Right atrium auricular region (tissue), 2 donors: Measurements from ENCODE around the gene ARHGAP31. TPM values are rescaled to one million over a fixed set of nuclear protein-coding genes. Genes with fewer than 3 reads are reported as not detected.
A peak's percentile ranks its signal among the peaks of the same experiment; 100 is the strongest.
"Not testable (repeated sequence)": the region's sequence is repeated elsewhere in the genome, so short reads cannot be mapped to it uniquely, and the experiment has no call there.

Experiments
- DNase-seq: peaks from one replicate; pipeline ENCODE4 v3.0.0-alpha.2; 2019; ENCODE audit warnings: low spot score
- H3K27ac ChIP-seq, 2 donors: fragments of 200-600 bp; sonication (generic); 1 replicate in 1 of 2; 2 replicates in 1 of 2; pipeline ENCODE4 v1.5.1; 2016 to 2019
- H3K27me3 ChIP-seq, 2 donors: fragments of 200-600 bp; sonication (generic); one replicate each; pipeline versions ENCODE4 v1.5.1 to v1.6.0; 2017 to 2019
- H3K36me3 ChIP-seq: fragments of 200-600 bp; sonication (generic); one replicate; pipeline ENCODE4 v1.5.1; 2016
- H3K4me1 ChIP-seq, 2 donors: fragments of 200-600 bp; sonication (generic); one replicate each; pipeline versions ENCODE4 v1.5.1 to v1.6.0; 2017 to 2019
- H3K4me3 ChIP-seq, 2 donors: fragments of 200-600 bp; sonication (generic); 1 replicate in 1 of 2; 2 replicates in 1 of 2; pipeline ENCODE4 v1.5.1; 2017 to 2019; ENCODE audit warnings: mild to moderate bottlenecking in 1 of 2, moderate library complexity in 1 of 2
- H3K9me3 ChIP-seq, 2 donors: fragments of 200-600 bp; sonication (generic); one replicate each; pipeline ENCODE4 v1.5.1; 2019
- CTCF ChIP-seq, 2 donors: fragments of 200-600 bp; sonication (generic); IDR thresholded peaks; one replicate each; pipeline ENCODE4 v1.5.1; 2019; ENCODE audit warnings: antibody characterized with exemption in 2 of 2
- total RNA-seq, 2 donors: library from RNA; depleted of rRNA; stranded (reverse); fragments of >200 nt; gene quantifications; one replicate each; pipeline ENCODE4 v1.1.0, GENCODE V29; 2016

ARHGAP31 gene
- total RNA-seq, 2 donors from 2014 or later, result 29.9 to 33.1 TPM

DNA sequence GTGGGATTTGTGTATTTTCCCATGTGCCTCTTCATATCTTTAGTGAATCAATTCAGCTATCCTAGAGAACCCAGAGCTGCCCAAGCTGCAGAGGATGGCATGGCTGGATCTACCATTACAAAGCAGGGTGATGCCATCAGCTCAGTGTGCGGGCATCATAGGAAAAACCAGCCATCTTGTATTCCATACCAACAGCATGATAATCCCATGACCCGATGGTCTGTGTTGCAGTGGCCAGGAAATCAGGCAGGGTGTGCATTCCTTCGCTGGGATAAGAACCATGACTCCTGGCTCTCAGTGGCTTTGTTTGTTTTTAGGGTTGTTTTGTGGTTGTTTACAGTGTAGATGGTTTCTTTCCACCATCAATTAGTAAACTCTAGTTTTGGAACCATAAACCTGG is 36.0 kb downstream of the ARHGAP31 start:
- no peak for DNase-seq
- no peak overlapping the region for H3K4me3 ChIP-seq
- H3K27ac ChIP-seq, result no peak overlapping the region
- H3K36me3 ChIP-seq, result no peaks in the 10 kb centered on the region
- H3K4me1 ChIP-seq, result peaks cover 0 to 45% of the 10 kb centered on the region in 2 donors
- H3K27me3 ChIP-seq, result no peaks in the 10 kb centered on the region
- no peak for TF ChIP-seq CTCF (IDR thresholded peaks at IDR 0.05)
- H3K9me3 ChIP-seq, result no peaks in the 10 kb centered on the region

DNA sequence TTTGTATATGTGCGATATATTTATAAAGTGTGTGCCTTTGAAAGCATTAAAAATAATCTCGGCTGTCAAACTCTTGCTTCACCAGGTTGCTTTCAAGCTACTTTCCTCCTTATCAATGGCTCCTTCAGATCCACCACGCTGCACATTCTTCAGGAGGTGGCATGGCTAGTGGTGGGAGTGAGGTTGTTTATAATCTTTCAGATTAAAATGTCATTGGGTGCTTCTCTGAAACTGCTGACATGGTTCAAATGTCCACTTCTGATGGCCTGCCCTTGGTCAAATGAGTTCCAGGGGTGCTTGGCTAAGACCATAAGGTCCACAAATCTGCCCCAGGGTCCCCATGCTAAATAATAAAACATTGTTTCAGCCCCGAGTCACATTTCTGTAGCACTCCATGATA is 36.7 kb downstream of the ARHGAP31 start:
- H3K27ac ChIP-seq, result no peak overlapping the region

DNA sequence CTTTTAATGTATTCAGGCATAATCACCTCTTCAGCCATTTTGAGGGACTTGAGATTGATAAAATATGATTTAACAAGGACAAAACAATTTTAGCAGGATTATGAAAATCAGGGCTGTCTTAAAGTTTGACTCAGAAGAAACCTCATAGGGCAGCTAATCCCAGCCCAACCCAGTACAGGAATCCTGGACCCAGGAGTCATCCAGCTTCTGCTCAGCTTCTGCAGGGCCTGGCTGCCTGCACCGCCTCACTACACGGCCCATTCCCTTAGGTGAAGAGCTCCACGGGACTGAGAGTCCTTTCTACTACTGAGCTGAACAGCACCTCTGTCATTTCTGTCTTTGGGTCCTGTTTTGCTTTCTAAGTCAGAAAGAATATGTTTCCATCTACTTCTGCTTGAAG is 37.5 kb downstream of the ARHGAP31 start:
- peaks cover 0 to 45% of the 10 kb centered on the region in 2 donors for H3K4me1 ChIP-seq
- H3K9me3 ChIP-seq, result no peaks in the 10 kb centered on the region
- no peak overlapping the region for H3K4me3 ChIP-seq
- H3K36me3 ChIP-seq, result no peaks in the 10 kb centered on the region
- DNase-seq, result no peak
- peak overlapping the region in 1 of 2 donors; percentile 52 for H3K27ac ChIP-seq
- no peaks in the 10 kb centered on the region for H3K27me3 ChIP-seq
- no peak for TF ChIP-seq CTCF (IDR thresholded peaks at IDR 0.05)

More for the DNA sequence above, 36.7 kb downstream of the ARHGAP31 start:
- no peak for TF ChIP-seq CTCF (IDR thresholded peaks at IDR 0.05)
- no peak for DNase-seq
- Histone ChIP-seq H3K27me3 (no peaks in the 10 kb centered on the region), H3K36me3 (no peaks in the 10 kb centered on the region), H3K4me3 (no peak overlapping the region), H3K9me3 (no peaks in the 10 kb centered on the region), H3K4me1 (peaks cover 0 to 45% of the 10 kb centered on the region in 2 donors)

DNA sequence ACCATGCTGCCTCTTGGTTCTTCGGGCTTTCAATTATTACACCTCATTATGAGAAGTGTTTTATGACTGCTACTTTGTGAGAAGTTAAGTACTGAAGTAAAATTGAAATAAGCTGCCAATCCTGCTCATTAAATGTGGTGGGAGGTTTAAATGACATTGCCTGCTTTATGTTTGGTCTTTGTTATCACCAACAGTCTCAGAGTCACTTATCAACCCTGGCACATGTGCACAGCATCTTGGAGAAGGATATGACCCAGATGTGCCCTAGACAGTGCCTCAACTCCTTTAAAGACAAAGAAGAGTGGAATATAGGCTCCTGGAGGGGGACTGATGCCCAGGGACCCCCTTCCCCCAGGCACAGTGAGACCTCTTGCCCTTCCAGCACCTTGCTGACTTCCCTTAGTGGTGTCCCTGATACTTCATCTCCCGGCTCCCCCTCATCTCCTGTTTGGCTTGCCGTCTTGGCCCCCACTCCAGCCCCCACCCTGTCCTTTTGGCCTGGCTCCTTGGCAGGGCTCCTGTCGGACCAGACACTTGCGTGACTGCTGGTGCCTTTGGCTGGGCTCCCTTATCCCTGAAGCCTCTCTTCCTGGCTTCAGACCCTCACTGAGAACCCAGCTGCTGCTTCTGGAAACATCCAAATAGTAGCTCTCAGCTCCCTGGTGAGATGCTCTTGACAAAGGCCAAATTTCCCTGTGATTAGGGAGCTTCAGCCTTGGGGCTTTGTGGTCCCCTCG is 39.8 kb downstream of the ARHGAP31 start:
- no peaks in the 10 kb centered on the region for H3K36me3 ChIP-seq
- peaks cover 0 to 45% of the 10 kb centered on the region in 2 donors for H3K4me1 ChIP-seq

DNA sequence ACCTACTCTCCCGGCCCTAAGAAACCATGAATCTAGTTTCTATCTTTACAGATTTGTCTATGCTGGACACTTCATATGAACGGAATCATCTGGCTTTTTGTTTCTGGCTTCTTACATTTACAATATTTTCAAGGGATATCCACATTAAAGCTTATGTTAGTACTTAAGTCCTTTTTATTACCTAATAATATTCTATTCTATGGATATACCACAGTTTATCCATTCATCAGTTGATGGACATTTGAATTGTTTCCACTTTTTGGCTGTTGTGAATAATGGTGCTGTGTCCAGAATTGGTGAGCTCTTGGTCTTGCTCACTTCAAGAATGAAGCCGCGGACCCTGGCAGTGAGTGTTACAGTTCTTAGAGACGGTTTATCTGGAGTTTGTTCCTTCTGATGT is 42.6 kb downstream of the ARHGAP31 start:
- Histone ChIP-seq H3K4me3 (no peak overlapping the region), H3K9me3 (no peaks in the 10 kb centered on the region), H3K27ac (no peak overlapping the region), H3K4me1 (peaks cover 0 to 30% of the 10 kb centered on the region in 2 donors), H3K36me3 (no peaks in the 10 kb centered on the region), H3K27me3 (no peaks in the 10 kb centered on the region)
- TF ChIP-seq CTCF (IDR thresholded peaks at IDR 0.05), result no peak
- DNase-seq, result no peak

More for the DNA sequence above, 39.8 kb downstream of the ARHGAP31 start:
- TF ChIP-seq CTCF (IDR thresholded peaks at IDR 0.05), result no peak
- H3K9me3 ChIP-seq, result no peaks in the 10 kb centered on the region
- no peak overlapping the region for H3K4me3 ChIP-seq
- peak overlapping the region; percentile 40 to 42 for H3K27ac ChIP-seq
- no peaks in the 10 kb centered on the region for H3K27me3 ChIP-seq
- no peak for DNase-seq

DNA sequence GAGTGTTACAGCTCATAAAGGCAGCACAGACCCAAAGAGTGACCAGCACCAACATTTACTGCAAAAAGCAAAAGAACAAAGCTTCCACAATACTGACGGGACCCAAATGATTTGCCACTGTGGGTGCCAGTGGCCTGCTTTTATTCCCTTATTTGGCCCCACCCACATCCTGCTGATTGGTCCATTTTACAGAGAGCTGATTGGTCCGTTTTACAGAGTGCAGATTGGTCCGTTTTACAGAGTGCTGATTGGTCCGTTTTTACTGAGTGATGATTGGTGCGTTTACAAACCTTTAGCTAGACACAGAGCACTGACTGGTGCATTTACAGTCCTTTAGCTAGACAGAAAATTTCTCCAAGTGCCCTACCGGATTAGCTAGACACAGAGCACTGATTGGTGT is 43.2 kb downstream of the ARHGAP31 start:
- not testable (repeated sequence) for H3K9me3 ChIP-seq, H3K27ac ChIP-seq, DNase-seq, H3K27me3 ChIP-seq, H3K4me3 ChIP-seq, H3K36me3 ChIP-seq
- H3K4me1 ChIP-seq, result peaks cover 0 to 24% of the 10 kb centered on the region in 2 donors
